Right cardiac atrium (tissue), 5 donors: ENCODE measurements around the gene FANCL. TPM values are rescaled to one million over a fixed set of nuclear protein-coding genes. Genes with fewer than 3 reads are reported as not detected.
"Not testable (repeated sequence)": the region's sequence is repeated elsewhere in the genome, so short reads cannot be mapped to it uniquely, and the experiment has no call there.

ENCODE experiments used
- ATAC-seq, 2 donors: fragments of 200-7000 bp; cut with Tn5 transposase; one replicate each; pipeline versions ENCODE4 v1.8.0 to v1.9.1; 2020; ENCODE audit warnings: moderate library complexity in 2 of 2, mild to moderate bottlenecking in 1 of 2
- DNase-seq, 3 donors: peaks; one replicate each; pipeline ENCODE4 v3.0.0-alpha.2; 2020
- H3K27ac ChIP-seq: one replicate; pipeline ENCODE4 v1.5.1; 2013; ENCODE audit warnings: mild to moderate bottlenecking, low read length, control low read depth, moderate library complexity
- H3K27me3 ChIP-seq: one replicate; pipeline ENCODE4 v1.6.1; 2013; ENCODE audit not compliant: control insufficient read depth, insufficient read depth
- H3K4me1 ChIP-seq: one replicate; pipeline ENCODE4 v1.6.1; 2013; ENCODE audit warnings: low read length; ENCODE audit not compliant: control insufficient read depth, insufficient read depth
- H3K4me3 ChIP-seq: one replicate; pipeline ENCODE4 v1.5.1; 2013; ENCODE audit warnings: low read length, control low read depth
- H3K9me3 ChIP-seq: one replicate; pipeline ENCODE4 v1.6.1; 2013; ENCODE audit warnings: low read length; ENCODE audit not compliant: control insufficient read depth
- WGBS: extraction: QIAGEN DNeasy Blood & Tissue Kit; methylation state at CpG from one replicate; pipeline ENCODE4 v1.1.7; 2013; 5-methylcytosine and 5-hydroxymethylcytosine counted together
- intact Hi-C, 4 donors: fragments of 100-400 bp; cut with DNase I; formaldehyde crosslinking; loops; one replicate each; pipeline versions ENCODE4 v1.11.0 to v1.14.0; 2022 to 2023
- polyA plus RNA-seq: library from polyadenylated mRNA; stranded (reverse); fragments of 200-250 nt; gene quantifications from one replicate; pipeline ENCODE4 v1.2.3, GENCODE V29; 2013
- total RNA-seq, 4 donors: library from RNA; stranded (reverse); fragmentation: NEBNext Ultra II Directional; extraction: Animal tissue kit (Norgen Biotek cat#: 25700); gene quantifications; one replicate each; pipeline ENCODE4 v1.2.1, GENCODE V29; 2021
- donor health status: healthy with polysubstance abuse.
- donor health status: DM: no; HTN: yes; CAD: no.
- donor health status: DM: no; HTN: no; CAD: no.
- donor health status: DM: no; HTN: yes; CAD: no; lungs with severe emphysema.
- donor health status: DM: yes; HTN: yes; CAD: no.

Gene FANCL
- total and polyA plus RNA-seq, 5 donors: 11.6 to 19.5 (median 16.1) TPM

DNA sequence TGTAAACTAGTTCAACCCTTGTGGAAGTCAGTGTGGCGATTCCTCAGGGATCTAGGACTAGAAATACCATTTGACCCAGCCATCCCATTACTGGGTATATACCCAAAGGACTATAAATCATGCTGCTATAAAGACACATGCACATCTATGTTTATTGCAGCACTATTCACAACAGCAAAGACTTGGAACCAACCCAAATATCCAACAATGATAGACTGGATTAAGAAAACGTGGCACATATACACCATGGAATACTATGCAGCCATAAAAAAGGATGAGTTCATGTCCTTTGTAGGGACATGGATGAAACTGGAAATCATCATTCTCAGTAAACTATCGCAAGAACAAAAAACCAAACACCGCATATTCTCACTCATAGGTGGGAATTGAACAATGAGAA lies 63.9 kb downstream of the FANCL start:
- H3K4me1 ChIP-seq, ATAC-seq, H3K27me3 ChIP-seq, H3K9me3 ChIP-seq, H3K4me3 ChIP-seq, intact Hi-C loops, DNase-seq, H3K27ac ChIP-seq: not testable (repeated sequence)
- WGBS: 87% methylated on average over 2 of the region's 4 CpGs

DNA sequence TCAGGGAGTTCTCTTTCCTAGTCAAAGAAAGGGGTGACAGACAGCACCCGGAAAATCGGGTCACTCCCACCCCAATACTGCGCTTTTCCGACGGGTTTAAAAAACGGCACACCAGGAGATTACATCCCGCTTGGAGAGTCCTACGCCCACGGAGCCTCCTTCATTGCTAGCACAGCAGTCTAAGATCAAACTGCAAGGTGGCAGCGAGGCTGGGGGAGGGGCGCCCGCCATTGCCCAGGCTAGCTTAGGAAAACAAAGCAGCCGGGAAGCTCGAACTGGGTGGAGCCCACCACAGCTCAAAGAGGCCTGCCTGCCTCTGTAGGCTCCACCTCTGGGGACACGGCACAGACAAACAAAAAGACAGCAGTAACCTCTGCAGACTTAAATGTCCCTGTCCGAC lies 69.3 kb downstream of the FANCL start:
- WGBS: 97% methylated on average over 16 of the region's 16 CpGs
- peak in 1 of 3 donors; percentile 4 for DNase-seq
- H3K9me3 ChIP-seq, intact Hi-C loops, H3K27ac ChIP-seq, H3K4me3 ChIP-seq, H3K27me3 ChIP-seq, ATAC-seq, H3K4me1 ChIP-seq: not testable (repeated sequence)

GRCh38 chr2:58170334-58170933 lies 70.7 kb downstream of the FANCL start:
- DNase-seq, H3K4me1 ChIP-seq, H3K27ac ChIP-seq, H3K27me3 ChIP-seq, H3K9me3 ChIP-seq, H3K4me3 ChIP-seq, intact Hi-C loops, ATAC-seq: not testable (repeated sequence)
- WGBS: 97% methylated on average over 7 of the region's 7 CpGs

DNA sequence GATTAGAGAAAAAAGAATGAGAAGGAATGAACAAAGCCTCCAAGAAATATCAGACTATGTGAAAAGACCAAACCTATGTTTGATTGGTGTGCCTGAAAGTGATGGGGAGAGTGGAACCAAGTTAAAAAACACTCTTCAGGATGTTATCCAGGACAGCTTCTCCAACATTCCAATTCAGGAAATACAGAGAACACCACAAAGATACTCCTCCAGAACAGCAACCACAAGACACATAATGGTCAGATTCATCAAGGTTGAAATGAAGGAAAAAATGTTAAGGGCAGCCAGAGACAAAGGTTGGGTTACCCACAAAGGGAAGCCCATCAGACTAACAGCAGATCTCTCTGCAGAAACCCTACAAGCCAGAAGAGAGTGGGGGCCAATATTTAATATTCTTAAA lies 71.3 kb downstream of the FANCL start:
- H3K4me3 ChIP-seq, H3K4me1 ChIP-seq, ATAC-seq, H3K27me3 ChIP-seq, DNase-seq, intact Hi-C loops, H3K27ac ChIP-seq, H3K9me3 ChIP-seq: not testable (repeated sequence)

DNA sequence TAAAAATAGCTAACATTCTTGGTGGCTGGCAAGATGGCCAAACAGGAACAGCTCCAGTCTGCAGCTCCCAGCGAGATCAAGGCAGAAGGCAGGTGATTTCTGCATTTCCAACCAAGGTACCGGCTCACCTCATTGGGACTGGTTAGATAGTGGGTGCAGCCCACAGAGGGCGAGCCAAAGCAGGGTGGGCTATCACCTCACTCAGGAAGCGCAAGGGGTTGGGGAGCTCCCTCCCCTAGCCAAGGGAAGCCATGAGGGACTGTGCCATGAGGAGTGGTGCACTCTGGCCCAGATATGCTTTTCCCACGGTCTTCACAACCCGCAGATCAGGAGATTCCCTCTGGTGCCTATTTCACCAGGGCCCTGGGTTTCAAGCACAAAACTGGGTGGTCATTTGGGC lies 73.0 kb downstream of the FANCL start:
- ATAC-seq, H3K27me3 ChIP-seq, intact Hi-C loops, H3K9me3 ChIP-seq, H3K4me1 ChIP-seq, DNase-seq, H3K27ac ChIP-seq, H3K4me3 ChIP-seq: not testable (repeated sequence)
- 96% methylated on average over 6 of the region's 6 CpGs for WGBS

DNA sequence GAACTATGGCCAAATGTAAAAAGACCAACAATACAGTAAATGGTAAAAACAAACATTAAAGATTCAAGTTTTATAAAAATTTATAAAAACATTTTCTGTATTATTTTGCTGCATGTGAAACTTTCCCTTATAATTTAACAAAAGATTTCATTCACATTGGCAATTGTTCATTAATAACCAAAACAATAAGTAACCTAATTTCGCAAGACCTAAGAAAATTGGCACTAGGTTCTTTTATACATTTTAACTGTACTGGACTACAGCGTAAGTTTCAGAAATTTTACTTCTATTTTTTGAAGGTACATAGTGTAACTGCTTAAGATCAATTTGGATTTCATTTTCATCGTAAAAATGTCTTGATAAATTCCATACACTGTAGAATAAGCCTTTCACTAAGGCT lies 77.2 kb downstream of the FANCL start:
- Histone ChIP-seq H3K27me3 (no peaks in the 10 kb centered on the region), H3K4me3 (no peak overlapping the region), H3K27ac (no peak overlapping the region), H3K4me1 (no peaks in the 10 kb centered on the region), H3K9me3 (no peaks in the 10 kb centered on the region)
- no peak for ATAC-seq
- DNase-seq: no peak
- WGBS: 96% methylated on average over 3 of the region's 3 CpGs
- intact Hi-C loops: no loop called here

GRCh38 chr2:58158481-58158880 lies 82.6 kb downstream of the FANCL start:
- DNase-seq (no peak), ATAC-seq (no peak)
- 73% methylated on average over 4 of the region's 4 CpGs for WGBS
- no peaks in the 10 kb centered on the region for H3K27me3 ChIP-seq
- no peaks in the 10 kb centered on the region for H3K4me1 ChIP-seq
- intact Hi-C loops: no loop called here
- no peak overlapping the region for H3K27ac ChIP-seq
- no peak overlapping the region for H3K4me3 ChIP-seq
- no peaks in the 10 kb centered on the region for H3K9me3 ChIP-seq

- intact Hi-C loops: no loop called here
- ATAC-seq (no peak), DNase-seq (no peak)
- Histone ChIP-seq H3K27me3 (no peaks in the 10 kb centered on the region), H3K4me3 (no peak overlapping the region), H3K9me3 (no peaks in the 10 kb centered on the region), H3K4me1 (no peaks in the 10 kb centered on the region), H3K27ac (no peak overlapping the region)
Observed at GRCh38 chr2:58157754-58158153, 83.4 kb downstream of the FANCL start.

DNA sequence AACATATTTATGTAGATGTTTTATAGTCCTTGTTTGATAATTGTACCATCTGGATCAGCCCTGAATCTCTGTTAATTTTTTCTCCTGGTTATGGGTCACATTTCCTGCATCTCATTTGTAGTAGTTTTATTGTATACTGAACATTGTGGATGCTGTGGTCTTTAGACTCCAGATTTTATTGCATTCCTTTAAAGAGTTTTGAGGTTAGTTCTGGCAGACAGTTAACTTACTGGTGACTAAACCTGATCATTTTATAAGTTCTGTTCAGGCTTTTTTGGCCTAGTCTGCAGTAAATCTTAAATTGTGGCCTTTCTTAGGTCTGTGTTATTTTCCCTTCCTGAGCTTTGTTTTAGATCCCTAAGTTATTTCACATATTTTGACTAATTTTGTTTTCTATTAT lies 84.3 kb downstream of the FANCL start:
- H3K4me3 ChIP-seq: no peak overlapping the region
- no peak for DNase-seq
- no peaks in the 10 kb centered on the region for H3K9me3 ChIP-seq
- no peak for ATAC-seq
- intact Hi-C loops: no loop called here
- no peak overlapping the region for H3K27ac ChIP-seq
- H3K4me1 ChIP-seq: no peaks in the 10 kb centered on the region
- no peaks in the 10 kb centered on the region for H3K27me3 ChIP-seq

- 93% methylated on average over 7 of the region's 7 CpGs for WGBS
- Histone ChIP-seq H3K4me1 (no peaks in the 10 kb centered on the region), H3K27me3 (no peaks in the 10 kb centered on the region), H3K4me3 (no peak overlapping the region), H3K27ac (no peak overlapping the region), H3K9me3 (no peaks in the 10 kb centered on the region)
- no peak for DNase-seq
- no peak for ATAC-seq
- intact Hi-C loops: no loop called here
Observed at GRCh38 chr2:58155160-58155778, 85.9 kb downstream of the FANCL start.

- Histone ChIP-seq H3K9me3 (no peaks in the 10 kb centered on the region), H3K4me1 (no peaks in the 10 kb centered on the region), H3K27me3 (no peaks in the 10 kb centered on the region), H3K27ac (no peak overlapping the region), H3K4me3 (no peak overlapping the region)
- DNase-seq (no peak), ATAC-seq (no peak)
- intact Hi-C loops: no loop called here
- WGBS: 100% methylated on average over 1 of the region's 1 CpG
Observed at GRCh38 chr2:58146707-58147106, 94.4 kb downstream of the FANCL start.

DNA sequence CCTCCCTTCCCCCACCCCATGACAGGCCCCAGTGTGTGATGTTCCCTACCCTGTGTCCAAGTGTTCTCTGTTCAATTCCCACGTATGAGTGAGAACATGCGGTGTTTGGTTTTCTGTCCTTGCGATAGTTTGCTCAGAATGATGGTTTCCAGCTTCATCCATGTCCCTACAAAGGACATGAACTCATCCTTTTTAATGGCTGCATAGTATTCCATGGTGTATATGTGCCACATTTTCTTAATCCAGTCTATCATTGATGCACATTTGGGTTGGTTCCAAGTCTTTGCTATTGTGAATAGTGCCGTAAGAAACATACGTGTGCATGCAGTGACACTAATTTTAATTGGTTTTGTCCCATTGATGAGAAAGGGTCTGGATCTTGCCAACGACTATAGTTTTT lies 95.4 kb downstream of the FANCL start:
- intact Hi-C loops, H3K9me3 ChIP-seq, H3K27me3 ChIP-seq, DNase-seq, H3K4me3 ChIP-seq, ATAC-seq, H3K27ac ChIP-seq, H3K4me1 ChIP-seq: not testable (repeated sequence)
- 98% methylated on average over 6 of the region's 6 CpGs for WGBS
